ENCODE results near the gene ROPN1L. TPM values are rescaled to one million over a fixed set of nuclear protein-coding genes. Genes with fewer than 3 reads are reported as not detected.

ROPN1L gene
- total RNA-seq, 2 experiments from 2014 or later: 1.4 to 2.2 TPM

GRCh38 chr5:10448754-10449360 is 7.2 kb downstream of the ROPN1L start:
- peaks cover 16% of the 10 kb centered on the region for H3K36me3 Mint-ChIP-seq (ENCODE audit: low read depth)
- ChIA-PET POLR2A (interaction anchor here (1.0 to 1.1 kb wide), 3 partner anchors 96 to 187 kb away, joined by 3 read pairs; no protein-coding TSS in a partner anchor), CTCF (interaction anchor here (9.1 kb wide), 1 partner anchor 179 kb away, joined by 125 read pairs; no protein-coding TSS in a partner anchor)
- no peaks in the 10 kb centered on the region for H3K27me3 Mint-ChIP-seq (ENCODE audit: low read depth)
- no peak for DNase-seq
- peaks cover 44% of the 10 kb centered on the region for H3K4me1 Mint-ChIP-seq (ENCODE audit: low read depth)
- H3K9me3 Mint-ChIP-seq (ENCODE audit: insufficient read depth): peaks cover 12% of the 10 kb centered on the region
- no peak overlapping the region for H3K4me3 Mint-ChIP-seq
- no peak overlapping the region for H3K27ac Mint-ChIP-seq
- no peak for ATAC-seq

GRCh38 chr5:10451137-10451824 is 9.6 kb downstream of the ROPN1L start:
- DNase-seq (no peak), ATAC-seq (peak; percentile 27)
- Mint-ChIP-seq H3K9me3 (ENCODE audit: insufficient read depth) (no peaks in the 10 kb centered on the region), H3K27me3 (ENCODE audit: low read depth) (no peaks in the 10 kb centered on the region), H3K4me1 (ENCODE audit: low read depth) (peaks cover 28% of the 10 kb centered on the region), H3K4me3 (no peak overlapping the region), H3K27ac (peak overlapping the region; percentile 22), H3K36me3 (ENCODE audit: low read depth) (peaks cover 5% of the 10 kb centered on the region)
- CTCF ChIA-PET: interaction anchor here (0.7 to 9.1 kb wide), 12 partner anchors 18 to 251 kb away, joined by 3 to 125 read pairs (median 3); no protein-coding TSS in a partner anchor
- POLR2A ChIA-PET: no interaction called here

- CTCF ChIA-PET: interaction anchor here (0.7 to 9.1 kb wide), 19 partner anchors 10 to 308 kb away, joined by 3 to 125 read pairs (median 4); partner anchors contain the start of gene ROPN1L
- H3K4me3 Mint-ChIP-seq: no peak overlapping the region
- POLR2A ChIA-PET: interaction anchor here (1.0 kb wide), 1 partner anchor 28 kb away, joined by 3 read pairs; no protein-coding TSS in a partner anchor
- no peaks in the 10 kb centered on the region for H3K36me3 Mint-ChIP-seq (ENCODE audit: low read depth)
- no peaks in the 10 kb centered on the region for H3K27me3 Mint-ChIP-seq (ENCODE audit: low read depth)
- DNase-seq (peak; percentile 53), ATAC-seq (peak; percentile 79)
- H3K9me3 Mint-ChIP-seq (ENCODE audit: insufficient read depth): no peaks in the 10 kb centered on the region
- peaks cover 16% of the 10 kb centered on the region for H3K4me1 Mint-ChIP-seq (ENCODE audit: low read depth)
- no peak overlapping the region for H3K27ac Mint-ChIP-seq
Measured at GRCh38 chr5:10452768-10453331, 11.2 kb downstream of the ROPN1L start.

- ATAC-seq (no peak), DNase-seq (no peak)
- H3K27ac Mint-ChIP-seq: no peak overlapping the region
- H3K4me3 Mint-ChIP-seq: no peak overlapping the region
- no peaks in the 10 kb centered on the region for H3K36me3 Mint-ChIP-seq (ENCODE audit: low read depth)
- ChIA-PET CTCF (interaction anchor here (1.4 to 9.1 kb wide), 7 partner anchors 11 to 249 kb away, joined by 3 to 125 read pairs (median 5); no protein-coding TSS in a partner anchor), POLR2A (no interaction called here)
- no peaks in the 10 kb centered on the region for H3K9me3 Mint-ChIP-seq (ENCODE audit: insufficient read depth)
- no peaks in the 10 kb centered on the region for H3K27me3 Mint-ChIP-seq (ENCODE audit: low read depth)
- H3K4me1 Mint-ChIP-seq (ENCODE audit: low read depth): peaks cover 11% of the 10 kb centered on the region
Measured at GRCh38 chr5:10453545-10453944, 11.9 kb downstream of the ROPN1L start.

GRCh38 chr5:10454591-10455276 is 13.1 kb downstream of the ROPN1L start:
- Mint-ChIP-seq H3K36me3 (ENCODE audit: low read depth) (no peaks in the 10 kb centered on the region), H3K27ac (no peak overlapping the region), H3K27me3 (ENCODE audit: low read depth) (no peaks in the 10 kb centered on the region), H3K4me1 (ENCODE audit: low read depth) (peaks cover 11% of the 10 kb centered on the region), H3K9me3 (ENCODE audit: insufficient read depth) (no peaks in the 10 kb centered on the region), H3K4me3 (no peak overlapping the region)
- ATAC-seq (no peak), DNase-seq (no peak)
- ChIA-PET CTCF (interaction anchor here (0.6 to 9.1 kb wide), 6 partner anchors 12 to 236 kb away, joined by 3 to 125 read pairs (median 4); no protein-coding TSS in a partner anchor), POLR2A (interaction anchor here (0.7 kb wide), 1 partner anchor 173 kb away, joined by 3 read pairs; no protein-coding TSS in a partner anchor)

- Mint-ChIP-seq H3K9me3 (ENCODE audit: insufficient read depth) (no peaks in the 10 kb centered on the region), H3K27ac (peak overlapping the region; percentile 30), H3K27me3 (ENCODE audit: low read depth) (no peaks in the 10 kb centered on the region), H3K4me3 (no peak overlapping the region), H3K4me1 (ENCODE audit: low read depth) (peaks cover 11% of the 10 kb centered on the region), H3K36me3 (ENCODE audit: low read depth) (no peaks in the 10 kb centered on the region)
- ChIA-PET POLR2A (no interaction called here), CTCF (interaction anchor here (0.6 to 9.1 kb wide), 4 partner anchors 13 to 177 kb away, joined by 3 to 125 read pairs (median 10); no protein-coding TSS in a partner anchor)
- no peak for ATAC-seq
- no peak for DNase-seq
Measured at GRCh38 chr5:10455277-10455670, 13.6 kb downstream of the ROPN1L start.

- Mint-ChIP-seq H3K36me3 (ENCODE audit: low read depth) (no peaks in the 10 kb centered on the region), H3K27me3 (ENCODE audit: low read depth) (no peaks in the 10 kb centered on the region), H3K4me1 (ENCODE audit: low read depth) (peaks cover 9% of the 10 kb centered on the region), H3K27ac (no peak overlapping the region), H3K9me3 (ENCODE audit: insufficient read depth) (no peaks in the 10 kb centered on the region), H3K4me3 (no peak overlapping the region)
- DNase-seq (no peak), ATAC-seq (no peak)
- POLR2A ChIA-PET: no interaction called here
- CTCF ChIA-PET: interaction anchor here (9.1 kb wide), 1 partner anchor 171 kb away, joined by 125 read pairs; no protein-coding TSS in a partner anchor
Measured at GRCh38 chr5:10456583-10457420, 15.1 kb downstream of the ROPN1L start.

- Mint-ChIP-seq H3K36me3 (ENCODE audit: low read depth) (no peaks in the 10 kb centered on the region), H3K9me3 (ENCODE audit: insufficient read depth) (no peaks in the 10 kb centered on the region), H3K27ac (peak overlapping the region; percentile 43), H3K4me1 (ENCODE audit: low read depth) (peaks cover 7% of the 10 kb centered on the region), H3K4me3 (no peak overlapping the region), H3K27me3 (ENCODE audit: low read depth) (no peaks in the 10 kb centered on the region)
- no peak for DNase-seq
- ChIA-PET POLR2A (interaction anchor here (0.6 kb wide), 1 partner anchor 205 kb away, joined by 3 read pairs; no protein-coding TSS in a partner anchor), CTCF (no interaction called here)
- ATAC-seq: no peak
Measured at GRCh38 chr5:10457682-10458574, 16.2 kb downstream of the ROPN1L start.

- POLR2A ChIA-PET: no interaction called here
- H3K27me3 Mint-ChIP-seq (ENCODE audit: low read depth): no peaks in the 10 kb centered on the region
- peaks cover 7% of the 10 kb centered on the region for H3K4me1 Mint-ChIP-seq (ENCODE audit: low read depth)
- CTCF ChIA-PET: no interaction called here
- no peak for DNase-seq
- no peaks in the 10 kb centered on the region for H3K36me3 Mint-ChIP-seq (ENCODE audit: low read depth)
- no peak overlapping the region for H3K27ac Mint-ChIP-seq
- H3K9me3 Mint-ChIP-seq (ENCODE audit: insufficient read depth): no peaks in the 10 kb centered on the region
- no peak overlapping the region for H3K4me3 Mint-ChIP-seq
- ATAC-seq: no peak
Measured at GRCh38 chr5:10459080-10460055, 17.7 kb downstream of the ROPN1L start.

Data from activated CD8-positive, alpha-beta T cell treated with anti-CD3 and anti-CD28 coated beads, Interleukin-2, amount 10 ng/mL, durations not matched to agents 7 days and 5 days (primary cell).